ENCODE measurements around the gene SNTB2.

- TF ChIP-seq CTCF (IDR thresholded peaks at IDR 0.05), result no peak
- no peak for TF ChIP-seq EZH2 (IDR thresholded peaks at IDR 0.05)
- TF ChIP-seq EZH2phosphoT487 (IDR thresholded peaks at IDR 0.05), result no peak
These were observed 21.4 kb upstream of the SNTB2 start for GRCh38 chr16:69165584-69165983.
